Jurkat, Clone E6-1 (cell line): ENCODE data around the gene ACSL5.
A peak's percentile ranks its signal among the peaks of the same experiment; 100 is the strongest.
"Not testable (repeated sequence)": the region's sequence is repeated elsewhere in the genome, so short reads cannot be mapped to it uniquely, and the experiment has no call there.

Source experiments
- DNase-seq: peaks from one replicate; pipeline ENCODE4 v3.0.0-alpha.2; 2011; ENCODE audit warnings: low read depth, low spot score
- H3K4me3 ChIP-seq: 2 replicates; pipeline ENCODE4 v1.5.1; 2011; ENCODE audit warnings: mild to moderate bottlenecking, low read length, control low read depth, moderate library complexity

The ACSL5 gene

DNA sequence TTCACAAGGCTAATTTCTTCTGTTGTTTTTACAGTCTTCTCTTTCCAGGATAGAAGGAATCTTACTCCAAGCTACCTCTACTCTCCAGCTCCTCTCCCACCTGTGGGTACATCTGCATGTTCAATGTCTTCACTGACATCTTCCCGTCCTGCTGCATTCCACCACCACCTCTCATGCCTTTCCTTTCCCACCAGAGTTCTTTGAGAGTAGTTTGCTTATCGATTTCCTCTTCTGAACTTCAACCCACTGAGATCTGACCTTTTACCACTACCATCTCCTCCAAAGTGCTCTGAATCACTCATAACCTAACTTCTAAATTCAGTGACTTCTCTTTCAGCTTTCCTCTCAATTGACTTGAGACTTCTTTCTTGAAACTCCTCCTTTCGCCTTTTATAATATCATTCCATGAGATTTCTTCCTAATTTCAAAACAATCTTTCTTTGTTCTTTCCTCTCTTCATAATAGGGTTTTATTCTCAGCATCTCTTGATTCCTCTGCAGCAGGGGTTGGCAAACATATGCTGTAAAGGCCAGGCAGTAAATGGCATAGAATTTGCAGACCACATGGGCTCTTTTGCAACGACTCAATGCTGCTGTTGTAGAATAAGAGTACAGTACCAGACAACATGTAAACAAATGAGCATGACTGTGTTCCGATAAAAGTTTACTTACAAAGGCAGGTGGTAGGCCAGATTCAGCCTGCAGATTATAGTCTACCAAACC, 22.1 kb downstream of the ACSL5 start:
- no peak overlapping the region for H3K4me3 ChIP-seq
- no peak for DNase-seq

DNA sequence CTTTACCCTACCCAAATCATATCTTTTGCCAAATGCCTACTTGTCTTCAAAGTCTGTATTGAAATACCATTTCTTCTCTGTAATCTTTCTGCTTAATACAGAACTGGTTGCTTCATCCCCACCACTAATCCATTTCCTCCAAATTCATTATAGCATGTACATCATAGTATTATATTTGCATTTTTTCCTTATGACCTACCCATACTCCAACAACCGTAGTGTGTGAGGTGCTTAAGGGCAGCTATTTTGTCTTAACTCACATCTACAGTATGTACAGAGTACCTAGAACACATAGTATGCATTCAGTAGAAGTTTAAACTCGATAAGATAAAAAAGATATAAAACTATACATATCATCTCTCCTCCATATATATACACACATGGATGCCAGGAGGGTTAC, 23.7 kb downstream of the ACSL5 start:
- no peak for DNase-seq
- H3K4me3 ChIP-seq = no peak overlapping the region

DNA sequence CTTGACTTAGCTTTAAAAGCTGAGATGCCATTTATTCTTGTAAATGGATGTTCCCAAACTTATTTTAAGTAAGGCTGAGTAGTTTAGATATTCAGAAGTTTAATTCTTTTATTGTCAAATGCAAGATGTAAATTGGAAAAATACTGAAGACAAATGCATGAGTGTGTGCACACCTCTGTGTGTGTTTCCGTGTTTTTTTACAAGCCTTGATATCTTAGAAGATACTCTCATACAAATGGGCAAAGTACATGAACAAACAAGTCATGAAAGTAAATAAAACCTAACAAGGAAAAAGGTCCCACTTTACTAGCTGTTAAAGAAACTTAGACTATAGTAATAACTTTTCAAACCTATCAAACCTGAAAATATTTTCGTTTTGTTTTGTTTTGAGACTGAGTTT, 29.0 kb downstream of the ACSL5 start:
- no peak for DNase-seq

DNA sequence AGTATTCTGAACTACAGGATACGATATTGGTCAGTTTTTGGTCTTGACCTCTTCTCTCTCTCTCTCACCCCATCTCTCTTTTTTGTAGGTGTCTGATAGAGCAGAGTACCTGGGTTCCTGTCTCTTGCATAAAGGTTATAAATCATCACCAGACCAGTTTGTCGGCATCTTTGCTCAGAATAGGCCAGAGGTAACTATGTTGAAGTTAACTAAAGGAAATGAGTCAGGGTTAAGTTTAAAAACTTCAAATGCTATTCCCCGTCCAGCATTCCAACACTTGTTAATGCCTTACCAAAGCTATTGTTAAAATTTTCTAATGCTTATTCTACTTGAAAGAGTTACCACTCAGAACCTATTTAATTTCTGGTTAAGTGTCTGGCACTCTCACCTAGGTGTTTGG, 30.7 kb downstream of the ACSL5 start:
- no peak for DNase-seq
- H3K4me3 ChIP-seq = no peak overlapping the region

More for the DNA sequence above, 29.0 kb downstream of the ACSL5 start:
- H3K4me3 ChIP-seq = no peak overlapping the region

DNA sequence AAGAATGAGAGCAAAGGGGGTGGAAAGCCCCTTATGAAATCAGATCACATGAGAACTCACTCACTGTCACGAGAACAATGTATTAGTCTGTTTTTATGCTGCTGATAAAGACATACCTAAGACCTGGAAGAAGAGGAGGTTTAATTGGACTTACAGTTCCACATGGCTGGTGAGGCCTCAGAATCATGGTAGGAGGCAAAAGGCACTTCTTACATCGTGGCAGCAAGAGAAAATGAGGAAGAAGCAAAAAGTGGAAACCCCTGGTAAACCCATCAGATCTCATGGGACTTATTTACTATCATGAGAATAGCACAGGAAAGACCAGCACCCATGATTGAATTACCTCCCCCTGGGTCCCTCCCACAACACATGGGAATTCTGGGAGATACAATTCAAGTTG, 32.9 kb downstream of the ACSL5 start:
- H3K4me3 ChIP-seq, DNase-seq: not testable (repeated sequence)

DNA sequence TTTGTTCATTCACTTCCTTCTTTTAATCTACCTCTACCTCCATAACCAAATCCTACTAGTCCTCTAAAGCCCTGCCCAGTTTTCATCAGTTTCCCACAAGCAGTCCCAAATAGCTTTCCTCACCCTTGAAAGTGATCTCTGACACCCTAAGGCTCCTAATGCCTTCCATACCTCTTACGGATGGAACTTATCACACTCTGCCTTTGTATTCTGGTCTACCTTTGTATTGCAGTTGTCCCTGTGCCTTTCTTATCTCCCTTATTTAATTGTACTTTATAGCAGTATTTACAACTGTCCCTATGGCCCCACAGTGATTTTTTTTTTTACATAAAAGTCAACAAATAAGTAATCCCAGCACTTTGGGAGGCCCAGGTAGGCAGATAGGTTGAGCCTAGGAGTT, 33.8 kb downstream of the ACSL5 start:
- no peak overlapping the region for H3K4me3 ChIP-seq
- DNase-seq = no peak

DNA sequence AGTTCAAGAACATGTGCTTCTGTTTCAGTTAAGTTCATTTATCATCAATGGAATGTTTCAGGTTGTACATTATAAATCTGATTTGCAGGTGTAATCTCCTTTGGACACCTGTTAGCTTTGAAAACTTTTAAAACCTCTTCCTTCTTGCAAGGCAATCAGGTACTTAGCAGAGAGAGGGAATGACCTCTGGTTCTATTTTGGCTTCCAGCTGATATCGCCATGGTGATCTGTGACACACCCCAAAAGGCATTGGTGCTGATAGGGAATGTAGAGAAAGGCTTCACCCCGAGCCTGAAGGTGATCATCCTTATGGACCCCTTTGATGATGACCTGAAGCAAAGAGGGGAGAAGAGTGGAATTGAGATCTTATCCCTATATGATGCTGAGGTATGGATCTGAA, 35.4 kb downstream of the ACSL5 start:
- H3K4me3 ChIP-seq = no peak overlapping the region
- no peak for DNase-seq

DNA sequence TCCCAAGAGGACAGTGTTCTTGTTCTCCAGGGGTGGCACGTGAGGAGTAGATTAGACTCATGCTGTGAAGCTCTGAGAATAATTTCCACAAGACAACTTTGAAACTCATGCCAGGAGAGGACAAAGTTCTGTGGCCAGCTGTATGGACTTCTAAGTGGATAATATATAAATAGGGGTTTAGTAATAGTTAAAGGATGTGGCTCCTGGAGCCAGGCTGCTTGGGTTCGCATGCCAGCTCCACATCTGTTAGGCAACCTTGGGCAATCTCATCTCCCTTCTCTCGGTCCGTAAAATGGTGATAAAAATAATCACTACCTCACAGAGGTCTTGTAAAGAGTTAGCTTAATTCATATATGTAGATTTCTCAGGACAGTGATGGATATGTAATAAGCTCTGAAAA, 35.8 kb downstream of the ACSL5 start:
- no peak overlapping the region for H3K4me3 ChIP-seq
- no peak for DNase-seq

DNA sequence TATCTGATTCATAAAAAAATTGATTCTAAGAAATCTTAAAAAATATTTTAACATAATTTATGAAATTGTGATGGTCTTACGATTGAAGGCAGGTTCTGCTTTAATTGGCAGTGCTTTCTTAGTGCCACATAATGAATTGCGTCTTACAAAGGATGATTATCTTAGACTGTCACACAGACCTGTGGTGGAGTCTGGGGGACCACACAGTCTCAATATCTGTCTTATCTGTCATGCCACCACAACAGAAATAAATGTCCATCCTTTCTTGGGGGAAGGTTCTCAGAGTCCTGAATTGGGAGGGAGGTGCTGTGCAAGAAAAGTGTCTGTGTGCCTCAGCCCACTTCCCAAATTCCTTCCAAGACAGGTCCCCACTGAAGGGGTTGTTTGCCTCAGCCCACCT, 38.8 kb downstream of the ACSL5 start:
- H3K4me3 ChIP-seq = no peak overlapping the region
- no peak for DNase-seq

DNA sequence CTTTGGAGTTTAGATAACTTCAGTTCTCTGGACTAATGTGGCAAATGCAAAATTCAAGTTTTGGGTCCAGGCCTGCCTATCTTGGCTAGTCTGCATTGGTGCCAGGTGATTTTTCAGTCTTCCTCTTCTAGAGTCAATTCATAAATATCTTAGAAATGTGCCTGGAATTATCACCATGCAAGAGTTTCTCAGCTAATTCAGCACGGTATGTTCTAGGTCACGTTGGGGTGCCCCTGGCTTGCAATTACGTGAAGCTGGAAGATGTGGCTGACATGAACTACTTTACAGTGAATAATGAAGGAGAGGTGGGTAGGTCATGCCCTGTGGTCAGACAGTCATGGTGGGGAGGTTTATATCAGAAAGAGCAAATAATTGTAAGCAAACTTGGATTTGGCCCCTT, 47.8 kb downstream of the ACSL5 start:
- no peak overlapping the region for H3K4me3 ChIP-seq
- DNase-seq = no peak

DNA sequence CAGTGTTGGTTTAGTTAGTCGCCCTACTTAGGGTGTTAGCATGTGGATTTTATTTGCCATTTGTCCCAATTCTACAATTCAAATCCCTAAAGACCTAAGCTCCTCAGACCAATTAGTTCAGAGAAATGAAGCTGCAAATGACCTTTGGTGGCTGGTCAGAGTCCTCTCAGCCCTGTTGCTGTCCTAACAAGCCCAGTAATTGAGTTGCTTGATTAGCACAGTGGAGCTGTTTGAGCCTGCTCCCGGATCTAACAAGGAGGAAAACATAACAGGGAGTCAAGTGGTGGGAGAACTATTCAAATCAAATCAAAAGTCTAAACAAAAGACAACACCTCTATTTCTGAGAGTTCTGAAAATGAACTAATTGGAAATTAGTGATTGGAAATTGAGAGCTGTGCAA, 50.7 kb downstream of the ACSL5 start:
- DNase-seq = no peak

DNA sequence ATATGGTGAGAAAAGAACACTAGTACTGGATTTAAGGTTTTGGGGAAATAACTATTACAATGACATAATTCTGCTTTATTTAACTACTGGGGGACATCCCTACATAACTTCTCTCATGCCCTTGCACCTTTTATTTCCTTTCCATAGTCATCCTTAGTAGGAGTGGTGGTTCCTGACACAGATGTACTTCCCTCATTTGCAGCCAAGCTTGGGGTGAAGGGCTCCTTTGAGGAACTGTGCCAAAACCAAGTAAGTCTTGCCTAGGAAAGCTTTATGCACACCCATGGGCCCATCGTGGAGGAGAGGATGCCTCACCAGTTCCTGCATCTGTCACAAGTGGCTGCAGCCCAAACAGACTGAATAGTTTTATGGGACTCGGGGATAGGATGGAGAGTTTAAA, 52.2 kb downstream of the ACSL5 start:
- DNase-seq = no peak
- H3K4me3 ChIP-seq = no peak overlapping the region

More for the DNA sequence above, 50.7 kb downstream of the ACSL5 start:
- H3K4me3 ChIP-seq = no peak overlapping the region

DNA sequence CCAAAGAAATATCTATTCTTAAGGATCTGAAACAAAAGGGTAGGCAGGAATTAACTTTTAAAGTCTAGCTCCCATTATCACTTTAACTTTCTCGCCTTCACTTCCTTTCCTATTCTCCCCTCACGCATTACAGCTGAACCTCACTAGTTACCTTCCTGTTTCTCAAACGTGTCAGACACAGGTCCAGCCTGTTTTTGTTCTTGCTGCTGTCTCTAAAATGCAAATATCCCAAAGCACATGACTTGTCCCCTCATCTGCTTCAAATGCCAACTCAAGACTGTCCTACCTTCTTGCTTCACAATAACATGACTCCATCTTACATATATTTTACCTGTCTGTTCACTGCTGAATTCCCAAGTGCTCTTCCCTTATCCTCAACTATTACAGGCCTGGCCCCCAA, 55.2 kb downstream of the ACSL5 start:
- no peak overlapping the region for H3K4me3 ChIP-seq
- DNase-seq = no peak

DNA sequence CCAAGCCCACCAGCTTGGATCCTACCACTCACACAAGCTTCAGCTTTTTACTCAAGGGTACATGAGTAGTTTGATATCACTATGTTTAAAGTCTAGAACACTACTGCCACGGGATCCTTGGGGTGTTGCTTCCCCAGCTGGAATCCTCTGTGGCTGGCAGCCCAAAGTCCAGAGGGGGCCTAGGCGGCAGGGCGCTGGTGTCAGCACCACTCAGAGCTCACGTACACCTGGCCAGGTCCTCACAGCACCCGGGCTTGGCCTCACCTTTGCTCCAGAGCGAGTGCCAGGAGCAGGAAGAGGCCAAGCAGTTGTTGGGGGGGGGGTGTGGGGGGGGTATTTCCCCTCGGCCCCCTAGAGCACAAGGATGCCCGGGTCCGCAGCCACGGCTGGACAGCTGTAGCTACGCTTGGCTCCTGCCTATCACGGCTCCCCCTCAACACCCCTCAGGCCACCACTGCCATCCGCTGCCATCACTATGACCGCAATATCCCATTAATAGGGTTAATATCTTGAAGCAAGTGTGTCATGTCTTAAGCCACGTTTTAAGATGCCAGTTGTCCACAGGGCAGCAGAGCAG, 55.8 kb downstream of the ACSL5 start:
- H3K4me3 ChIP-seq = no peak overlapping the region
- no peak for DNase-seq

DNA sequence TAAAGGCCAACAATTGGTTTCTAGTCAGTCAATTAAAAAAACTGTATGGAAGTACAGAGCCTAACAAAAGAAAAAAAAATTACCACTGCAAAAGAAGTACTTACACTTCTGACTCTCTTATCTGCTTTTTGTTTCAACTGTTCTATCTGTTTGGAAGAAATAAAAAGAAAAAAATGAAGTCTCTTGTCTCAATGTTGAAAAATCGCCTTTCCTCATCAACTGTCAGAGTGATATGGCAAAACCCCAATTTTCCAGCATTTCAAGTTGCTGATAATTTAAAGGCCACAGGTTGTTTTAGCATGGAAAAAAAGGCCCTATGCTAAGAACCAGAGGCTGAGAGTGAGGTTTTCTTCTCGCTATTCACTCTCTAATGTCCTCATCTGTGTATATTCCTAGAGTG, 59.2 kb downstream of the ACSL5 start:
- H3K4me3 ChIP-seq = no peak overlapping the region
- DNase-seq = no peak

DNA sequence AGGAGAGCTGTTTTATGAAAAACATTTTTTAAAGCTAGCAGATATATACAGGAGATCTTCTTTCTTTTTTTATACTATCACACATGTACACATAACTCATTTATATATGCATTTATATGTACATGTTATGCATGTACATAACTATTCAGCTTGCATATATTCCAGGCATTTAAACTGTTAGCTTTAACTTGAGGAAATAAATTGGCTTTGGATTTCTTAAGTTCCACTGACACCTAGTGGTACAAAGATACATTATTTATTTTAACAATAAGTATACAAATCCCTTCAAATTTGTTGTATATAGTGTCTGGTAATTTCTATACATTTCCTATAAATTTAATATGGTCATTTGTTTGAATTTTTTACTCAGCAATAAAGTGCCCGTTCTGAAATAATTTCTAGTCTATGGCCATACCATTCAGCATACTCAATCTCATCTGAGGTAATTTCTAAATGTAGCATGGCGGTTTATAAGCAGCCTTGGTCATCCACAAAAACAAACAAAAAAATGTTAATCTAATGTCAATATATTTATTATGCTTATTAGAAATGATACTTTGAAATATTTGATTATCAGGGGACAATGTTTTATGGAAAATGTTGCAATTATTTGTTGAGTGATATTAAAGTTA, 61.2 kb downstream of the ACSL5 start:
- DNase-seq = peak; percentile 24

DNA sequence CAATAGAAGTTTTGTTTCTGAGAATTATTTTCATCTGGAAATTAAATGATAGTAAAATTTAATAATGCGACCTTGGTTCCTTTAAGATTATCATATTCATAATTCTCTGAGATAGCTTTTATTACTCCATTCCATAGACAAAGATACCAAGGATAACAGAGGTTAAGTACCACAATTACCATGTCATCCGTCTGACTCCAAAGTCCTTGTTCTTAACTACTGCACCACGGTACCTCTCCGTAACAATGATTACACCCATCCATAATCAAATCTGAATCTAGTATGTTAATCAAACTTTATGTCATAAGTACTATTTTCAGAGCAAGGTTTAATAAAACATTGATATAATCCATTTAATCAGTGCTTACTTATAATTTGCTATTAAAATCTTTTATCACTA, 64.4 kb downstream of the ACSL5 start:
- no peak overlapping the region for H3K4me3 ChIP-seq
- DNase-seq = no peak

More for the DNA sequence above, 61.2 kb downstream of the ACSL5 start:
- H3K4me3 ChIP-seq = no peak overlapping the region

DNA sequence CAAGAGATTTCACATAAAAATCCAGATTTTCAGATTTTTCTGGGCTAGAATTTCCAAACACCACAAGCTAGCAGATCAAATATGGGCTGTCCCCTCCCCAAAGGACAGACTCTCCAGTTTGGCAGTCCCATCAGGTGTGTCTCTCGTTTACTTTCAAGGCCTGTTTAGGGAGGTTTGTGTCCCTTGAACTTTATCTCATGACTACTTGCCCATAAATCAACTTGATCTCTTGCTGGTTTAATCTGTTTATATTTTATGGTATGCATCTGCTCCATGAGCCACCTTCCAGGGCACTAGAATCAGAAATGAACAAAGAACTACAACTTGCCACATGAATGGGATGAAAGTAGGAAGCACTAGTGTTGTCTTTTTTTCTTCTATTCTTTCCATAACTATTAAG, 67.6 kb downstream of the ACSL5 start:
- no peak for DNase-seq
- no peak overlapping the region for H3K4me3 ChIP-seq

DNA sequence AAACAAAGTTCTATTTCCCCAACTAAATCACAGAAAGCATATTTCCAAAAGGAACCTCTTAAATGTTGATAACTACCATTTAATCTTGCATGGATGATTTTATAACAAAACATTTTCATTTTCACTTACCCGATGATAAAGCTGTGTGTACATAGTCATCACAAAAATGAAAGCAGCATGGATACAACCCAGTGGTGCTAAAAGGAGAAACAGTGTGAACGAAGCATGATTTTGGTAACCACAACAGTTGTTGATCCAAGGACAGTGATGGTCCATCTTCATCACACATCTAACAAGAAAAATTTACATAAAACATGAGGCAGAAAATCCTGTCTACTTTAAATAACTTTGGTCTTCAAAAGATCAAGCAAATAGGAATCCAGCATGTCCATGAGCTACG, 68.1 kb downstream of the ACSL5 start:
- no peak overlapping the region for H3K4me3 ChIP-seq
- DNase-seq = no peak

DNA sequence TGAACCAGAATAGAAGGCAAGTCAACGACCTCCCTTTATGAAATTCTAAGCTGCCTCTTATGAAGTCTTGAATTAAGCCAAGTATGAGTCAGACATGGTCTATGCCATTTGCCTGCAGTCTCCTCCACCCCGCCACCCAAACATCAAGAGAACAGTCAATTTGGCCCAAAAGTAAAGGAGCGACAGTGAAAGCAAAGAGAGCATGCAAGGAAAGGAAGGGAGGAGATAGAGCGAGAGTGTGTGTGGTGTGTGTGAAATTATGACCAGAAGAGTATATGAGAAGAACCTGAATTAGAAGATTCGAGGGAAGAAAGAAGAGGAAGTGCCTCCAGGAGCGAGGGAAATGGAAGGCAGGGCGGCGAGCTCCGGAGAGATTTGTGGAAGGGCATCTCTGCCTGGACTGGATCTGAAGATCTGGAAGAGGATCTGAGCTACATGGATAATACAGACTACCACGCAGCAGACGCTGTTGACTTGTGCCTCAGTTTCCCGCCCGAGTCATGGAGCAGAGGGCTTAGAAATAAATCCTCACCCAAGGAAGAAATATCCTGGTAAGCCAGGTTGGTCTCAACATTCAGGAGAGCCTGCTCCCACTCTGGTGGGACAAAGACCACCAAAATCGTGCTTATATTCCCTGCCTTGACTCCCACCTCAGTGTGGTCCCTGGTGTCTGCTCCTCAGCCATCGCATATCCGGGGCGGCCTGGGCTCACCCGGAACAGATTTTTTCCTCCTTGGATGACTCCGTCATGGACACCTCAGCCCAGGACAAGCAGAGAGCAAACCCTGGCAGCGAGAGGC, 72.3 kb downstream of the ACSL5 start:
- H3K4me3 ChIP-seq = peak overlapping the region; percentile 100
- DNase-seq = no peak
